Measurements from ENCODE around the gene ABAT.

The ABAT gene

DNA sequence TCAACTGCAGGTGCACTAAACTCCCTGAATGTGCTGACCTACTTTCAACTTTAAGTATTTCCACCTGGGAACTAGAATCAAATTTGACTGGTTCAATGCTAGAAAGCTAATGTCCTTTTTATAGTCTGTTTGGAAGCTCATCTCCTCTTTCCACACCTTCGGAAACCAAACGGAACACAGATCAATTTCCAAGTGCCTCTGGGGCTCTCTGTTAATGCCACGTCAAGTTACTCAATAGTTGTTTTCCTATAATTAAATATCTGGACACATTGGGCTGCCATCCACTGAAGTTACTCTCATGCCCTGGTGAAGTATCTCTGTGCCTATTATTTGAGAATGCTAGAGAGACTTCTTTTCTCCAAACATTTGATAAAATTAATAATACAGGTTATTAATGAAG lies 29.7 kb downstream of the ABAT start:
- TF ChIP-seq TAF1 (IDR thresholded peaks at IDR 0.05; ENCODE audit: borderline replicate concordance, insufficient read depth, low read length) (no peak), FOXP2 (optimal IDR thresholded peaks at IDR 0.05; ENCODE audit: borderline replicate concordance, extremely low read depth, extremely low read length, insufficient read depth) (no peak), SIN3A (IDR thresholded peaks at IDR 0.05; ENCODE audit: borderline replicate concordance, insufficient read depth, low read length) (no peak), POLR2AphosphoS5 (IDR thresholded peaks at IDR 0.05; ENCODE audit: low read depth, low read length) (no peak)
- TF ChIP-seq, protein P1, sequence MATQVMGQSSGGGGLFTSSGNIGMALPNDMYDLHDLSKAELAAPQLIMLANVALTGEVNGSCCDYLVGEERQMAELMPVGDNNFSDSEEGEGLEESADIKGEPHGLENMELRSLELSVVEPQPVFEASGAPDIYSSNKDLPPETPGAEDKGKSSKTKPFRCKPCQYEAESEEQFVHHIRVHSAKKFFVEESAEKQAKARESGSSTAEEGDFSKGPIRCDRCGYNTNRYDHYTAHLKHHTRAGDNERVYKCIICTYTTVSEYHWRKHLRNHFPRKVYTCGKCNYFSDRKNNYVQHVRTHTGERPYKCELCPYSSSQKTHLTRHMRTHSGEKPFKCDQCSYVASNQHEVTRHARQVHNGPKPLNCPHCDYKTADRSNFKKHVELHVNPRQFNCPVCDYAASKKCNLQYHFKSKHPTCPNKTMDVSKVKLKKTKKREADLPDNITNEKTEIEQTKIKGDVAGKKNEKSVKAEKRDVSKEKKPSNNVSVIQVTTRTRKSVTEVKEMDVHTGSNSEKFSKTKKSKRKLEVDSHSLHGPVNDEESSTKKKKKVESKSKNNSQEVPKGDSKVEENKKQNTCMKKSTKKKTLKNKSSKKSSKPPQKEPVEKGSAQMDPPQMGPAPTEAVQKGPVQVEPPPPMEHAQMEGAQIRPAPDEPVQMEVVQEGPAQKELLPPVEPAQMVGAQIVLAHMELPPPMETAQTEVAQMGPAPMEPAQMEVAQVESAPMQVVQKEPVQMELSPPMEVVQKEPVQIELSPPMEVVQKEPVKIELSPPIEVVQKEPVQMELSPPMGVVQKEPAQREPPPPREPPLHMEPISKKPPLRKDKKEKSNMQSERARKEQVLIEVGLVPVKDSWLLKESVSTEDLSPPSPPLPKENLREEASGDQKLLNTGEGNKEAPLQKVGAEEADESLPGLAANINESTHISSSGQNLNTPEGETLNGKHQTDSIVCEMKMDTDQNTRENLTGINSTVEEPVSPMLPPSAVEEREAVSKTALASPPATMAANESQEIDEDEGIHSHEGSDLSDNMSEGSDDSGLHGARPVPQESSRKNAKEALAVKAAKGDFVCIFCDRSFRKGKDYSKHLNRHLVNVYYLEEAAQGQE (IDR thresholded peaks at IDR 0.05; ENCODE audit: insufficient read depth in 1 of 2, low read depth in 2 of 2, low read length in 2 of 2): no peak

DNA sequence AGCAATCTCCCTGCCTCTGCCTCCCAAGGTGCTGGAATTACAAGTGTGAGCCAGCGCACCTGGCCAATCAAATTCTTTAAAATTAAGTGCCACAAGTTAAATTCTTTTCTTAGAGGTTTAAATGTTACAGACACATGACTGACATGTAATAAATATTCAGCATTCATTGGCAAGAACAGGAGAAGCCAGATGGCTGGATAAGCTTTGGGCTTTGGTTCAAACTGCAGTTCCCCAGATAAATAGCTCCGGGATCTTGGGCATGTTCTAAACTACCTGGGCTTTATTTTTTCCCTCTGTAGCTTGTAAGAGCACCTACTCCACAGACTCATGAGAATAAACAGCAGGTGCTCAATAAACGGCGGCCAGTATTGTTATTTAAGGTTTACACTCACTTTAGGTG lies 34.1 kb downstream of the ABAT start:
- TF ChIP-seq POLR2AphosphoS5 (IDR thresholded peaks at IDR 0.05; ENCODE audit: low read depth, low read length) (no peak), TAF1 (IDR thresholded peaks at IDR 0.05; ENCODE audit: borderline replicate concordance, insufficient read depth, low read length) (no peak), FOXP2 (optimal IDR thresholded peaks at IDR 0.05; ENCODE audit: borderline replicate concordance, extremely low read depth, extremely low read length, insufficient read depth) (no peak), SIN3A (IDR thresholded peaks at IDR 0.05; ENCODE audit: borderline replicate concordance, insufficient read depth, low read length) (no peak)
- TF ChIP-seq, protein P1 (IDR thresholded peaks at IDR 0.05; ENCODE audit: insufficient read depth in 1 of 2, low read depth in 2 of 2, low read length in 2 of 2): no peak

DNA sequence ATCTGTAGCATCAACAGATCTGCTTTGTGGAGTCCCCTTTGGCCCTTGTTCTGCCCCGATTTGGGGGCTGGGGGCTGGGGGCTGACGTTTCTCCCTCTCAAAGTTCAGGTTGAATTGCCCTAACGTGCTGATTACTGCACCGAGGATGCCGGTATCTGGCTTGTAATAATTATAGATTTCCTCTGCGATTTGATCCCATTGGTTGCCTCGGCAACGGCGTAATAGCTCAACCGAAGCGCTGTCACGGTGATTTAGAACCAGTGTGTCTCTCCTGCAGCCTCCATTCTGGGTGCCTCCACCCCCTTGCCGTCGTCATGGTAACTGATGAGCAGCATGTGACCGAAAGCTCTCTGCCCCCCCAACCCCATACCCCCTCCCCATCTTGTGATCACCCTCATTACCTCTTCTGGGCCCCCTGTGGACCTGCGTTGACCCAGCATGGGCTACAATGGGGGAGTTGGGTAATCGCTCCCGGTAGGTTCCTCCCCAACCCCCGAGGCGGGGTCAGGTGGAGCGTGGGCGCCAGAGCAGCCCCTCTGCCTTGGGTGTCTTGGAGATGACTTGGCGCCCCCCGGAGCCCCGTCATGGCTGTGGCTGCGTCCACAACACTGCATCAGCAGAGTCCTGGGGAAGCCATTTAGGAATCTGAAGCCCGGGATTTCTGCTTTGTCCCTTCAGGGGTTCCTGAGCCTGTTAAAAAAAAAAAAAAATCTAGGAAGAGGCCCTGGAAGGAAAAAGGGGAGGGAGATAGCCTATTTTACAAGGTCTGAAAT lies 38.4 kb downstream of the ABAT start:
- TF ChIP-seq TAF1 (IDR thresholded peaks at IDR 0.05; ENCODE audit: borderline replicate concordance, insufficient read depth, low read length) (no peak), SIN3A (IDR thresholded peaks at IDR 0.05; ENCODE audit: borderline replicate concordance, insufficient read depth, low read length) (no peak), POLR2AphosphoS5 (IDR thresholded peaks at IDR 0.05; ENCODE audit: low read depth, low read length) (no peak), FOXP2 (optimal IDR thresholded peaks at IDR 0.05; ENCODE audit: borderline replicate concordance, extremely low read depth, extremely low read length, insufficient read depth) (no peak)
- TF ChIP-seq, protein P1 (IDR thresholded peaks at IDR 0.05; ENCODE audit: insufficient read depth in 1 of 2, low read depth in 2 of 2, low read length in 2 of 2): no peak

DNA sequence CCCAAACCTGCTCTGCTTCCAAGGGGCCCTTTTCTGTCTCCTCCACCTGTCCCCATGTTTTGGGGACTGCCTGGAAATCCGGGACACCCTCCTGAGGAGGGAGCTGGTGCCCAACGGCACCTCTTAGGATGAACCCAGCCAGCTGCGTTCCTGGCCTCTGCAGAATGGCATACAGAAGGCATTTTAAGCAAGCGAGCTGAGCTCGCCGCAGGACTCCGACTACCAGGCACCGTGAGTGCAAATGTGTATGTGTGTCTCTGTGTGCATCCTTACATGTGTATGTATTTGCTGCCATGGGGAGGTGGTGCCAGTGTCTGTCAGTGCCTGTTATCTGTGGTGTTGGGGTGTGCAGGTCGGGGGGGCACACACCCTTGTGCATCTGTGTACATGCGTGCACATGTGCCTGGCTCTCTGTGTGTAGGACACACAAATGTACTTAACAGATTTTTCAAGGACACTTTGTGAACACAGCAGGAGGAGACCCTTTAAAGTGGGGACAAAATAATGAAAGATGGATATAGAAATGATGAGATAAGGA lies 39.3 kb downstream of the ABAT start:
- TF ChIP-seq FOXP2 (optimal IDR thresholded peaks at IDR 0.05; ENCODE audit: borderline replicate concordance, extremely low read depth, extremely low read length, insufficient read depth) (no peak), SIN3A (IDR thresholded peaks at IDR 0.05; ENCODE audit: borderline replicate concordance, insufficient read depth, low read length) (no peak), POLR2AphosphoS5 (IDR thresholded peaks at IDR 0.05; ENCODE audit: low read depth, low read length) (no peak), TAF1 (IDR thresholded peaks at IDR 0.05; ENCODE audit: borderline replicate concordance, insufficient read depth, low read length) (no peak)
- TF ChIP-seq, protein P1 (IDR thresholded peaks at IDR 0.05; ENCODE audit: insufficient read depth in 1 of 2, low read depth in 2 of 2, low read length in 2 of 2): no peak

All from PFSK-1 (cell line).